Activated T-cell treated with anti-CD3 and anti-CD28 coated beads, Interleukin-2, amount 50 U/mL, for 4 hours (primary cell): Measurements from ENCODE around the gene RYR1. TPM values are rescaled to one million over a fixed set of nuclear protein-coding genes. Genes with fewer than 3 reads are reported as not detected.
A peak's percentile ranks its signal among the peaks of the same experiment; 100 is the strongest.
"Not testable (repeated sequence)": the region's sequence is repeated elsewhere in the genome, so short reads cannot be mapped to it uniquely, and the experiment has no call there.

Experiments used
- ATAC-seq, 2 donors: fragments of 200-7000 bp; cut with Tn5 transposase; one replicate each; pipeline ENCODE4 v1.10.0; 2021
- DNase-seq: peaks from one replicate; pipeline ENCODE4 v3.0.0-alpha.2; 2020
- H3K27me3 Mint-ChIP-seq: one replicate; pipeline ENCODE4 v1.8.0; 2021; ENCODE audit warnings: low read depth, mixed read lengths
- H3K36me3 Mint-ChIP-seq: one replicate; pipeline ENCODE4 v1.8.0; 2022; ENCODE audit warnings: mixed read lengths; ENCODE audit not compliant: insufficient read depth
- H3K4me1 Mint-ChIP-seq: one replicate; pipeline ENCODE4 v1.8.0; 2021; ENCODE audit warnings: low read depth, mixed read lengths
- H3K4me3 Mint-ChIP-seq: one replicate; pipeline ENCODE4 v1.8.0; 2021; ENCODE audit warnings: mild to moderate bottlenecking, moderate library complexity, mixed read lengths
- H3K9me3 Mint-ChIP-seq: one replicate; pipeline ENCODE4 v1.8.0; 2021; ENCODE audit warnings: mixed read lengths
- total RNA-seq, 3 donors: library from RNA; stranded (reverse); gene quantifications; one replicate each; pipeline ENCODE4 v1.2.1, GENCODE V29; 2021

Gene RYR1
- total RNA-seq, 3 donors from 2014 or later = 2.3 to 3.9 (median 3.2) TPM

GRCh38 chr19:38508507-38508906 is 75.0 kb downstream of the RYR1 start:
- no peak overlapping the region for H3K4me3 Mint-ChIP-seq
- H3K9me3 Mint-ChIP-seq = no peaks in the 10 kb centered on the region

GRCh38 chr19:38509027-38509426 is 75.5 kb downstream of the RYR1 start:
- DNase-seq (no peak), ATAC-seq (no peak)
- Mint-ChIP-seq H3K36me3 (no peaks in the 10 kb centered on the region), H3K27me3 (peaks cover 4% of the 10 kb centered on the region), H3K9me3 (no peaks in the 10 kb centered on the region), H3K4me1 (peaks cover 8% of the 10 kb centered on the region), H3K4me3 (no peak overlapping the region)

More at GRCh38 chr19:38508507-38508906, 75.0 kb downstream of the RYR1 start:
- Mint-ChIP-seq H3K36me3 (no peaks in the 10 kb centered on the region), H3K27me3 (peaks cover 4% of the 10 kb centered on the region), H3K4me1 (peaks cover 4% of the 10 kb centered on the region)
- ATAC-seq (no peak), DNase-seq (no peak)

DNA sequence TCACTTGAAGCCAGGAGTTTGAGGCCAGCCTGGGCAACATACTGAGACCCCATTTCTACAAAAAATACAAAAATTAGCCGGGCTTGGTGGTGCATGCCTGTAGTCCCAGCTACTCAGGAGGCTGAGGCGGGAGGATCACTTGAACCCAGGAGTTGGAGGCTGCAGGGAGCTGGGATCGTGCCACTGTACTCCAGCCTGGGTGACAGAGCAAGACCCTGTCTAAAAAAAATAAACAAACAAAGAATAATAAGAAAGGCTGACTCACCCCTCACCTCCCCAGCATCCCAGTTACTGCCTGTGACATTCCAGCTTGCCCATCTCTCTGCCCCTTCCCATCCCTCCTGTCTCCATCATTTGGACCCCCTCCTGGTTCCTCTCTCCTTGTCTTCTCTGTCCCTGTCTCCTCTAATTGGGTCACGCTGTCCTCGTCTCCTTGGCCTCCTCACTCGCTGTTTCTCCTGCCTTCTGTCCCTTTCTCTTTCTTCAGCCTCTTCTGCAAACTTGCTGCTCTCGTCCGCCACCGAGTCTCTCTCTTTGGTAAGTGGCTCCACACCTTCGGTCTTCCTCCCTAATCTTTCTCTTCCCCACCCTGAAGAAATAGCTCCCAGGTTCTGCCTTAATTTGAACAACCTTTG is 77.7 kb downstream of the RYR1 start:
- ATAC-seq (no peak), DNase-seq (no peak)
- Mint-ChIP-seq H3K9me3 (no peaks in the 10 kb centered on the region), H3K36me3 (no peaks in the 10 kb centered on the region), H3K4me3 (no peak overlapping the region), H3K27me3 (peaks cover 4% of the 10 kb centered on the region), H3K4me1 (peaks cover 12% of the 10 kb centered on the region)

GRCh38 chr19:38512277-38512676 is 78.8 kb downstream of the RYR1 start:
- H3K27me3 Mint-ChIP-seq = peaks cover 4% of the 10 kb centered on the region
- H3K36me3 Mint-ChIP-seq = no peaks in the 10 kb centered on the region
- ATAC-seq (no peak), DNase-seq (no peak)
- H3K9me3 Mint-ChIP-seq = no peaks in the 10 kb centered on the region
- no peak overlapping the region for H3K4me3 Mint-ChIP-seq
- peaks cover 8% of the 10 kb centered on the region for H3K4me1 Mint-ChIP-seq

DNA sequence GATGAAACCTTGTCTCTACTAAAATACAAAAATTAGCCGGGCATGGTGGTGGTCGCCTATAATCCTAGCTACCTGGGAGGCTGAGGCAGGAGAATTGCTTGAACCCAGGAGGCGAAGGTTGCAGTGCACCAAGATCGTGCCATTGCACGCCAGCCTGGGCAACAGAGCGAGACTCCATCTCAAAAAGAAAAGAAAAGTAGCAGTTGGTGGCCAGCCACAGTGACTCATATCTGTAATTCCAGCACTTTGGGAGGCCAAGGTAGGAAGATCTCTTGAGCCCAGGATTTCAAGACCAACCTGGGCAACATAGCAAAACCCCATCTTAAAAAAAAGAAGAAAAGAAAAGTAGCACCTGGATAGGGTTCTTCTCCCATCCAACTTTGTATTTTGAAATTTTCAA is 79.7 kb downstream of the RYR1 start:
- not testable (repeated sequence) for H3K27me3 Mint-ChIP-seq, ATAC-seq, H3K36me3 Mint-ChIP-seq, H3K4me1 Mint-ChIP-seq, DNase-seq, H3K9me3 Mint-ChIP-seq, H3K4me3 Mint-ChIP-seq

DNA sequence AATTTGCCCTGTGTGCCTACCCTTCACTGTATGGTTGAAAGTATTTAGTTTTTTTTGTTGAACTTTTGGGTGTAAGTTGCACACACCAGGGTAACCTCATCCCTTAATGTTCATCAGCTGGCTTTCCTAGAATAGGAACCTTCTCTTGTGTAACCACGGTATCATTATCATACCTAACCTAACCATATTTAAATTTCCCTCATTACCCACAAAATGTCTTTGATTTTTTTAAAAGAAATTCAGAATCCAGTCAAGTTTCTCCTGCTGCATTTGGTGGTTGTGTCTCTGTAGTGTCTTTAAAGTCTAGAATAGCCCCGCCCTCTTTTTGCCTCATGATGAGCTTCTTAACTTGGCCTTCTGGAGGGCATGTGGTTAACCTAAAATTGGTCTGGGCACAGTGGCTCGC is 80.3 kb downstream of the RYR1 start:
- Mint-ChIP-seq H3K4me1 (peaks cover 8% of the 10 kb centered on the region), H3K9me3 (no peaks in the 10 kb centered on the region), H3K27me3 (peaks cover 4% of the 10 kb centered on the region), H3K4me3 (no peak overlapping the region), H3K36me3 (no peaks in the 10 kb centered on the region)
- ATAC-seq = no peak
- no peak for DNase-seq

GRCh38 chr19:38514812-38515633 is 81.5 kb downstream of the RYR1 start:
- peak; percentile 94 to 96 for ATAC-seq
- peak overlapping the region; percentile 1 for H3K4me3 Mint-ChIP-seq
- no peaks in the 10 kb centered on the region for H3K36me3 Mint-ChIP-seq

DNA sequence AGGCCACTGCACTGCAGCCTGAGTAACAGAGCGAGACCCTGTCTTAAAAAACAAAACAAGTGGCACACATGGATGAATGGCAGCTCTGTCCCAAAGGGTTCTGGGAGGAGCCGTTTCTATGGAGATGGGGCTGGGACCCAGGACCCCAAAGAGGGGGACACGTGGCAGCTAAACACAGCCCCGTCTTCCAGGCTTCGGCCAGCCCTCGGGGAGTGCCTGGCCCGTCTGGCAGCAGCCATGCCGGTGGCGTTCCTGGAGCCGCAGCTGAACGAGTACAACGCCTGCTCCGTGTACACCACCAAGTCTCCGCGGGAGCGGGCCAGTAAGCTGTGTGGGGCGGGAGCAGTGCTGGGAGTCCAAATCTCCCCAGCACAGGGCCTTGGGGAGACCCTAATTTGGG is 82.4 kb downstream of the RYR1 start:
- no peaks in the 10 kb centered on the region for H3K27me3 Mint-ChIP-seq
- no peaks in the 10 kb centered on the region for H3K9me3 Mint-ChIP-seq
- no peak for ATAC-seq
- H3K4me1 Mint-ChIP-seq = peaks cover 8% of the 10 kb centered on the region
- H3K36me3 Mint-ChIP-seq = no peaks in the 10 kb centered on the region
- H3K4me3 Mint-ChIP-seq = no peak overlapping the region
- DNase-seq = no peak

More at GRCh38 chr19:38514812-38515633, 81.5 kb downstream of the RYR1 start:
- peak; percentile 73 for DNase-seq
- H3K4me1 Mint-ChIP-seq = peaks cover 8% of the 10 kb centered on the region
- H3K27me3 Mint-ChIP-seq = peaks cover 4% of the 10 kb centered on the region
- no peaks in the 10 kb centered on the region for H3K9me3 Mint-ChIP-seq

GRCh38 chr19:38516802-38517201 is 83.3 kb downstream of the RYR1 start:
- DNase-seq (no peak), ATAC-seq (no peak)
- Mint-ChIP-seq H3K27me3 (no peaks in the 10 kb centered on the region), H3K36me3 (no peaks in the 10 kb centered on the region), H3K4me1 (peaks cover 8% of the 10 kb centered on the region), H3K9me3 (no peaks in the 10 kb centered on the region), H3K4me3 (no peak overlapping the region)

GRCh38 chr19:38517321-38517720 is 83.8 kb downstream of the RYR1 start:
- H3K27me3 Mint-ChIP-seq = no peaks in the 10 kb centered on the region
- no peaks in the 10 kb centered on the region for H3K36me3 Mint-ChIP-seq
- no peak overlapping the region for H3K4me3 Mint-ChIP-seq
- peaks cover 8% of the 10 kb centered on the region for H3K4me1 Mint-ChIP-seq
- no peaks in the 10 kb centered on the region for H3K9me3 Mint-ChIP-seq
- DNase-seq (no peak), ATAC-seq (no peak)

DNA sequence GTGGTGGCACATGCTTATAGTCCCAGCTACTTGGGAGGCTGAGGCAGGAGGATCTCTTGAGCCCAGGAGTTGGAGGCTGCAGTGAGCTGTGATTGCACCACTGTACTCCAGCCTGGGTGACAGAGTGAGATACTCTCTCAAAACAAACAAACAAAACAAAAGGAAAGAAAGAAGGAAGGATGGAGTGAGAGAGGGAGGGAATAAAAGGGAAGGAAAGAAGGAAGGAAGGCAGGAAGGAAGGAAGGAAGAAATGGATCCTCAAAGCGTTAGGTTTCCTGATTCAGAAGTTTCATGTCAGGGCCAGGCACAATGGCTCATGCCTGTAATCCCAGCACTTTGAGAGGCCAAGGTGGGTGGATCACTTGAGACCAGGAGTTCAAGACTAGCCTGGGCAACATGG is 84.5 kb downstream of the RYR1 start:
- not testable (repeated sequence) for ATAC-seq, H3K36me3 Mint-ChIP-seq, DNase-seq, H3K4me1 Mint-ChIP-seq, H3K9me3 Mint-ChIP-seq, H3K27me3 Mint-ChIP-seq, H3K4me3 Mint-ChIP-seq

DNA sequence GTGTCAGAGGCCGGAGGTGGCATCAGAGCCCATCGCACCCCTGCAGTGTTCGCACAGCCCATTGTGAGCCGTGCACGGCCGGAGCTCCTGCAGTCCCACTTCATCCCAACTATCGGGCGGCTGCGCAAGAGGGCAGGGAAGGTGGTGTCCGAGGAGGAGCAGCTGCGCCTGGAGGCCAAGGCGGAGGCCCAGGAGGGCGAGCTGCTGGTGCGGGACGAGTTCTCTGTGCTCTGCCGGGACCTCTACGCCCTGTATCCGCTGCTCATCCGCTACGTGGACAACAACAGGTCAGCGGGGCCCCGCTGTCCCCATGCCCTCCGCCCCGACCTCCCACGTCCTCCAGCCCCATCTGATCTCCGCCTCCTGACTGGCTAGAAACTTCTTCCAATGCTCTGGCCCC is 85.7 kb downstream of the RYR1 start:
- Mint-ChIP-seq H3K27me3 (no peaks in the 10 kb centered on the region), H3K9me3 (no peaks in the 10 kb centered on the region), H3K36me3 (no peaks in the 10 kb centered on the region), H3K4me1 (peaks cover 4% of the 10 kb centered on the region), H3K4me3 (no peak overlapping the region)
- ATAC-seq = no peak
- DNase-seq = no peak

- H3K4me1 Mint-ChIP-seq = peaks cover 3% of the 10 kb centered on the region
- no peak overlapping the region for H3K4me3 Mint-ChIP-seq
- no peaks in the 10 kb centered on the region for H3K36me3 Mint-ChIP-seq
- no peaks in the 10 kb centered on the region for H3K27me3 Mint-ChIP-seq
- H3K9me3 Mint-ChIP-seq = no peaks in the 10 kb centered on the region
- ATAC-seq = no peak
- DNase-seq = no peak
Measured at GRCh38 chr19:38519988-38520387, 86.5 kb downstream of the RYR1 start.

- Mint-ChIP-seq H3K4me3 (no peak overlapping the region), H3K27me3 (no peaks in the 10 kb centered on the region), H3K9me3 (no peaks in the 10 kb centered on the region), H3K36me3 (no peaks in the 10 kb centered on the region), H3K4me1 (no peaks in the 10 kb centered on the region)
- DNase-seq = no peak
- no peak for ATAC-seq
Measured at GRCh38 chr19:38522915-38523314, 89.4 kb downstream of the RYR1 start.

GRCh38 chr19:38523319-38523718 is 89.8 kb downstream of the RYR1 start:
- H3K36me3 Mint-ChIP-seq = no peaks in the 10 kb centered on the region

More at GRCh38 chr19:38523319-38523718, 89.8 kb downstream of the RYR1 start:
- Mint-ChIP-seq H3K4me3 (no peak overlapping the region), H3K27me3 (no peaks in the 10 kb centered on the region), H3K9me3 (no peaks in the 10 kb centered on the region), H3K4me1 (no peaks in the 10 kb centered on the region)
- no peak for ATAC-seq
- no peak for DNase-seq
